Esophagus muscularis mucosa (tissue), 4 donors: ENCODE data around the gene PDCD6IP.

ENCODE experiments used
- EP300 ChIP-seq: sonication (generic); formaldehyde crosslinking; IDR thresholded peaks from one replicate; pipeline ENCODE4 v1.6.1; 2017; ENCODE audit warnings: antibody characterized with exemption
- POLR2A ChIP-seq: fragments of 450-650 bp; IDR thresholded peaks from one replicate; pipeline ENCODE4 v1.6.1; 2017; ENCODE audit warnings: antibody characterized with exemption, moderate library complexity, mild to moderate bottlenecking, low read depth
- TF ChIP-seq, protein P1 (sequence below), 3 experiments: fragments of 200-600 bp in 2 of 3; fragments of 450-650 bp in 1 of 3; sonication (generic) in 2 of 3; IDR thresholded peaks; one replicate each; pipeline ENCODE4 v1.5.1; 2017 to 2019; ENCODE audit warnings: antibody characterized with exemption in 3 of 3, mild to moderate bottlenecking in 2 of 3, moderate library complexity in 1 of 3

DNA sequence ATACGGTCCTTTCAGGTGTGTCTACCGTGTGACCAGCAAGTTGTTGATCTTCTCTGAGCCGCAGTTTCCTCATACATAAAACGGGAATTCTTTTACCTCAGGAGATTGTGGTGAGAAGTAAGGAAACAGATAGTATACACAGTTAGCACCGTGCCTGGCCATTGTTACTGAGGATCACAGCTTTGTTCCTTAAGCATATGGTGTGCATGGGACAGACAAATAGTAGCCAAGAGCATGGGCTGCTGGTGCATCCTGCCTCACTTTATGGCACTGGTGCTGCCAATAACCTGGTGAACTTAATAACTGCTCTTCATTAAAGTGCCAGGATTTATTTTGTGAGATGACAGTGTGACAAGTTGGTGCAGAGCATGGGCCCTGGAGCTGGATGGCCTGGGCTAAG lies 86.3 kb downstream of the PDCD6IP start:
- TF ChIP-seq POLR2A, result no peak
- TF ChIP-seq, protein P1, sequence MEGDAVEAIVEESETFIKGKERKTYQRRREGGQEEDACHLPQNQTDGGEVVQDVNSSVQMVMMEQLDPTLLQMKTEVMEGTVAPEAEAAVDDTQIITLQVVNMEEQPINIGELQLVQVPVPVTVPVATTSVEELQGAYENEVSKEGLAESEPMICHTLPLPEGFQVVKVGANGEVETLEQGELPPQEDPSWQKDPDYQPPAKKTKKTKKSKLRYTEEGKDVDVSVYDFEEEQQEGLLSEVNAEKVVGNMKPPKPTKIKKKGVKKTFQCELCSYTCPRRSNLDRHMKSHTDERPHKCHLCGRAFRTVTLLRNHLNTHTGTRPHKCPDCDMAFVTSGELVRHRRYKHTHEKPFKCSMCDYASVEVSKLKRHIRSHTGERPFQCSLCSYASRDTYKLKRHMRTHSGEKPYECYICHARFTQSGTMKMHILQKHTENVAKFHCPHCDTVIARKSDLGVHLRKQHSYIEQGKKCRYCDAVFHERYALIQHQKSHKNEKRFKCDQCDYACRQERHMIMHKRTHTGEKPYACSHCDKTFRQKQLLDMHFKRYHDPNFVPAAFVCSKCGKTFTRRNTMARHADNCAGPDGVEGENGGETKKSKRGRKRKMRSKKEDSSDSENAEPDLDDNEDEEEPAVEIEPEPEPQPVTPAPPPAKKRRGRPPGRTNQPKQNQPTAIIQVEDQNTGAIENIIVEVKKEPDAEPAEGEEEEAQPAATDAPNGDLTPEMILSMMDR (IDR thresholded peaks at IDR 0.05), result no peak
- TF ChIP-seq EP300, result no peak
